NCI-H510A treated with DMSO at 0.1 percent for 48 hours (cell line): ENCODE results near the gene FOXL3.

ENCODE experiments used
- DNase-seq: peaks from one replicate; lab custom pipeline; 2025; lab: John Stamatoyannopoulos, UW

Gene FOXL3

GRCh38 chr7:338295-339061 lies 48.5 kb downstream of the FOXL3 start:
- no peak for DNase-seq

GRCh38 chr7:339062-339342 lies 49.0 kb downstream of the FOXL3 start:
- DNase-seq = no peak

- DNase-seq = no peak
Measured at GRCh38 chr7:339696-340095, 49.7 kb downstream of the FOXL3 start.

- no peak for DNase-seq
Measured at GRCh38 chr7:340200-340937, 50.4 kb downstream of the FOXL3 start.
